ENCODE measurements around the gene RUNX2.
"Not testable (repeated sequence)": the region's sequence is repeated elsewhere in the genome, so short reads cannot be mapped to it uniquely, and the experiment has no call there.

RUNX2 gene

DNA sequence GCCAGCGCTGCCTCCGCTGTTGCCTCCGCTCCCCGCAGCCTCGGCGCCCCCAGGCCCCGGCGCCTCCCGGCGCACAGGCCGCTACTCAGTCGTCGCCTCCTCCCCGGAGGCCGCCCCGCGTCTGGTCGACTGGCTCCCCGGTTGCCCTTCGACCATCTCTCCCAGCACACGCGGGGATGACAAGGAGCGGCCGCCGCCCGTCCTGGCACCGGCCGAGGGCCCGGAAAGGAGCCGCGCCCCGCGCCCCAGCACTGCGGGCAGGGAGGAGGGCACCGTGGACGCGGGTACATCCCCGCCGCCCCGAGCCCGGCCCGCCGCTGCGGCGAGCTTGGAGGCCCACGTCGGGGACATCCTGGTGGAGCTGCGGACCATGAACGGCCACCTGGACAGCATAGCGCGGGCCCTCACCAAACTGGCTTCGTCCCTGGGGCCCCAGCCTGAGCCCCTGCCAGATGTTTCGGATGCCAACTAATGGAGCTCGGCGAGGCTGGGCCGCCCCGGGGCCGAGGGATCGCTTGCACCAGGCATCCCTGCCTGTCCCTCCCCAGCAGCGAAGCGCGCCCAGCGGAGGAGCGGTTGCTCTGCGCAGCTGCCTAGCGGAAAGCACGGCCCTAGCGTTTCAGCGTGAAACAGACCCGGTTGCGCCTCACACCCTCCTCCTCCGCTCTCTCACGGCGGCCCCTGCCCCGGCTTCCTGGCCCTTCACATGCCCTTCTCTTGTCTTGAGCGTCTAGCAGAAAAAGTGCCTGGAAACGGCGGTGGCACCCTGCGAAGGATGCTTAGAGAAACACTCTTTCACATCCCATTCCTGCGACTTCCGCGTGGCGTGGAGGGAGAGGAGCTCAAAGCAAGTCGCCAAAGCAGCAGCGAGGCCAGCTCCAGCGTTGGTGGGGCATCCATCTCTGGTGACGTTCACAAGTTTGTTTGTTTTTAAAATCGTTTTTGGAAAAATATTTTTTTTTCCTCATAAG, 335.4 kb downstream of the RUNX2 start:
- DNase-seq = peak in 13 of 56 donors; percentile 2 to 63 (median 34)

DNA sequence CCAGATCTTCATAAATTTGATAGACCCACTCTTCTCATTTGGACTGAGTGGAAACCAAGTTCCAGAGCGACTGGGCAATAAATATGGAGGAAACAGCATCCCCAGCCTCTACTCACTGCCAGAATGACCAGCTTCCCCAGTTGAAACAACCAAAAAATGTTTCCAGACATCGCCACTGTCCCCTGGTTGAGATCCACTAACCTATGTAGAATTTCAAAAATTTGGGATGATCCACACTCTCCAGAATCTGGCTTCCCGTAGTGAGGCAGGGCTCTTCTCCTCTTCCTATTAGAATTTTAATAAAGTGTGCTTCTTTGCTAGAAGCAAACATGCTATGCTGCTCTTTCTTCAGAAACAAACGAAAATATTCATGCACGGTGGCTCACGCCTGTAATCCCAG, 336.6 kb downstream of the RUNX2 start:
- no peak for DNase-seq

DNA sequence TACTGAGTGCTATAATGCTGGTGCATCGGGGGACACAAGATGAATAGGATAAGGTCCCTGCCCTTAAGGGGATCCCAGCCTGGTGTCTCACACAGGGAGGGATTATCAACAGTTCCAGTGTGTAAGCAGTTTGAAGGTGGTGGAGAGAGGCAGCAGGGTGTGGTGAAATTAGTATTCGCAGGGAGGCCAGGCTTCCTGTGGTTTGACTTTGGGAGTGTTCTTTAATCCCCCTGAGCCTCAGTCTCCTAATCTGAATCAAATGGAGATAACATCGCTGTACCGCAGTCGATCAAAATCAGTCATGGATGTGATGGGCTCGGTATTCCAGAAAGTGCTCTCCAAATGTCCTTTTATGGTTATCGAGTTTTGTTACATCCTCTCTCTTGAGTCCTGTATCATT, 337.7 kb downstream of the RUNX2 start:
- no peak for DNase-seq

DNA sequence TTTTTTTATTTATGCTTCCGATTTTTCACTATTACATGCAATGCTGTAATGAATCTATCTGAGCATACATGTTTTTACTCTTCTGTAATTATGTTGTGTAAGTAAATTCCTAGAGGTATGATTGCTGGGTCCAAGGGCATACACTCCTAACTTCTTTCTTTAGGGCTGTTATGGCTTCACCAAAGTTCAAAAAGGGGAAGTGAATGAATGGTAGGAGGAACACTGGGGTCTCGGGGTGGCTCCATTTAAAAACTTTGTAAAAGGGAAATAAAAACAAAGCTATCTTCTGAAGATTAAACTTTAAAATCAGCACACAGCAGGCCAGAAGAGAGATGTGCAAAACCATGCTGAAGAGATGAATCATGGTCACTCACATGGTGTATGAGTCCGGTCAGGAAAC, 338.7 kb downstream of the RUNX2 start:
- no peak for DNase-seq

DNA sequence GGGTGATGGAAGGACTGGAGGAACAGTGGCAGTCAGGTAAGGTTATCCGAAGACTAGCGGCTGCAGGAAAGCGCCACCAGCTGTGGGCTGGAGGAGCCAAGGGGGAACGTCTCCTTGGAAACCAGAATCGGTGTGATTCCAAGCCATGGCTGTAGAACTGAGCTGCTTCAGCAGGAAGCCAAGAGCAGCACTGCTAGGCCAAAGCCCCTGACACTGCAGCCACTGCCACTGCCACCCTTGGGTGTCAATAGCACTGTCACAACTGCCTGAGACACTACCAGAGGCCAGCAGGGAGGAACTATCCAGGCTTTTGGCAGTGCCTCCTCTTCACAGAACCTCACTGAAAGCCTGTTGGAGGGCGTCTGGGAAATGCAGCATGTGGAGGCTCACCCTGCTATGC, 339.2 kb downstream of the RUNX2 start:
- DNase-seq = peak in 1 of 56 donors; percentile 4

DNA sequence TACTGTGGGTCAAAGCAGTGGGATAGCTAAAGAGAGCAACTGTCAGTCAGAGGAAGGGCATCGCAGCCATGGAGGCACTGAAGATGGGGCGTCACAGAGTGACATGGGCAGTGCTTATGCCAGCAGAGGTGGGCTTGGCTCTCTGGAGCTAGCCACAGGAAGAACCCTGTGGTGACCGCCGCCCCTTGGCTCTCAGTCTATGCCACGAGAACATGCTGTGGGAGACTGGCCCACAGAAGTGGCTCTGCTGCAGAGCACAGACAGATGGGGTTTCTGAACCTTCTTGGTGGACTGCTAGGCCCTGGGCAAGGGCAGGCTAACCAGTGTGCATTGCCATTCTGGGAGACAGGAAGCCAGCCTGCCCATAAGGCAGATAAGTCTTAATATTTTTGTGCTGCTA, 339.6 kb downstream of the RUNX2 start:
- no peak for DNase-seq

DNA sequence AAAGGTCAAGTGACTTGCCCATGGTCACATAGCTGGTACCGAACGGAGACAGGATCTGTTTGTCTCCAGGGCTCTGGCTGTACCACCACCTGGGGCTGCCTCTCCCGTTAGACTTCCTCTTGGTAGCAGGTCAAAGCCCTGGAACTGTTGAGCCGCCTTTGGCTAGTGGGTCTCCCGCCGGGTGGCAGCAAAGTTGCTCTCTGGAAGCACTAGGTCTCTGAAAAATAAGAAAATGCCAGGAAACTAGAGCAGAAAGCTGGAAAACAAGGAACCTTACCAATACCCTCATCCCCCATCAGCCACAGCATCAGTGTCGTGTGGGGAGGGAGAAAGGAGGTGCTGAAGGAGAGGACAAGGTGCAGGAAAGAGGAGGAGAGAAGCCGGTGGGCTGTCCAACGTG, 340.6 kb downstream of the RUNX2 start:
- DNase-seq = no peak

DNA sequence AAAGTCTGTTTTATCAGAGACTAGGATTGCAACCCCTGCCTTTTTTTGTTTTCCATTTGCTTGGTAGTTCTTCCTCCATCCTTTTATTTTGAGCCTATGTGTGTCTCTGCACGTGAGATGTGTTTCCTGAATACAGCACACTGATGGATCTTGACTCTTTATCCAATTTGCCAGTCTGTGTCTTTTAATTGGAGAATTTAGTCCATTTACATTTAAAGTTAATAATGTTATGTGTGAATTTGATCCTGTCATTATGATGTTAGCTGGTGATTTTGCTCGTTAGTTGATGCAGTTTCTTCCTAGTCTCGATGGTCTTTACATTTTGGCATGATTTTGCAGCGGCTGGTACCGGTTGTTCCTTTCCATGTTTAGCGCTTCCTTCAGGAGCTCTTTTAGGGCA, 345.0 kb downstream of the RUNX2 start:
- DNase-seq = not testable (repeated sequence)

DNA sequence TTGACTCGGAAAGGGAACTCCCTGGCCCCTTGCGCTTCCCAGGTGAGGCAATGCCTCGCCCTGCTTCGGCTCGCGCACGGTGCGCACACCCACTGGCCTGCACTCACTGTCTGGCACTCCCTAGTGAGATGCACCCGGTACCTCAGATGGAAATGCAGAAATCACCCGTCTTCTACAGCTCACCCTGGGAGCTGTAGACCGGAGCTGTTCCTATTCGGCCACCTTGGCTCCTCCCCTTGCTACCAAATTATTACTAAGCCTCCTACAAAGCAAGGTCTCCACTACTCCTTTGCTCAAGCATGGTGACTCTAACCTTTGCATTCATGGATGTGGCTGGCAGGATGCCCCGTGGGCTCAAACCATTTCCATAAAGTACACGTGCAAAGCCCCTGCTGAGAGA, 347.0 kb downstream of the RUNX2 start:
- not testable (repeated sequence) for DNase-seq

DNA sequence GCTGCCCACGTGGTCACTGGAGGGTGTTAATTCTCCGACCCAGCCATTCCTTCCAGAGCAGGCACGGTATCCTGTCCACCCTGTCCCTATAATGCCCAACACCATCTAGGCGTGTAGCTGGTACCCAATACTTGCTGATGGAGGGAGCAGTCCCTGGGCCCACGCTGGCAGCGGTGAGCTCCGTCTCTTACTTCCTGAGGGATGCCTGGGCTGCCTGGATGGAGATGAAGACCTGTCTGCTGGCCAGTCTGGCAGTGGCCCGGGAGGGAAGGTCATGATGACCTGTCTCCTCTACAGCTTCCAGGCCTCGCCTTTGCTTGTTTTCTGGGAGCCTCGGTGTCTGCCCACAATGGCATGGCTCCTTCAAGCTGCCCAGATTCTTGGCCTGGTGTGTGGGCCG, 347.5 kb downstream of the RUNX2 start:
- DNase-seq = no peak

DNA sequence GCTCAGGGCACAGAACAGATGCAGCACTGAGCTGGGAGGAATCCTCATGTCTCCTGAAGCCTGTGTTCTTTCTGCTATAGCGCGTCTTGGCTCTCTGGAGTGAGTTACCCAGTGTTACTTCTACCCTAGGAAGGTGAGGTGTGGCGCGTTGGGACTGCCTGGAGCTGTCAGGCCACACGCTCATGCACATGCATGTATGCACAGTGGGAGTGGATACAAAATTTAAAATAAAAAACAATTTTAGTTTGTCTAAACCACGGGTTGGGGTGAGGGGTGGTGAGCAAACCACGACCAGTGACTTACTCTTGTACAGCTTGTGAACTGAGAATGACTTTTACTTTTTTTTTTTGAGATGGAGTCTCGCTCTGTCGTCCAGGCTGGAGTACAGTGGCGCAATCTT, 348.2 kb downstream of the RUNX2 start:
- DNase-seq = no peak

DNA sequence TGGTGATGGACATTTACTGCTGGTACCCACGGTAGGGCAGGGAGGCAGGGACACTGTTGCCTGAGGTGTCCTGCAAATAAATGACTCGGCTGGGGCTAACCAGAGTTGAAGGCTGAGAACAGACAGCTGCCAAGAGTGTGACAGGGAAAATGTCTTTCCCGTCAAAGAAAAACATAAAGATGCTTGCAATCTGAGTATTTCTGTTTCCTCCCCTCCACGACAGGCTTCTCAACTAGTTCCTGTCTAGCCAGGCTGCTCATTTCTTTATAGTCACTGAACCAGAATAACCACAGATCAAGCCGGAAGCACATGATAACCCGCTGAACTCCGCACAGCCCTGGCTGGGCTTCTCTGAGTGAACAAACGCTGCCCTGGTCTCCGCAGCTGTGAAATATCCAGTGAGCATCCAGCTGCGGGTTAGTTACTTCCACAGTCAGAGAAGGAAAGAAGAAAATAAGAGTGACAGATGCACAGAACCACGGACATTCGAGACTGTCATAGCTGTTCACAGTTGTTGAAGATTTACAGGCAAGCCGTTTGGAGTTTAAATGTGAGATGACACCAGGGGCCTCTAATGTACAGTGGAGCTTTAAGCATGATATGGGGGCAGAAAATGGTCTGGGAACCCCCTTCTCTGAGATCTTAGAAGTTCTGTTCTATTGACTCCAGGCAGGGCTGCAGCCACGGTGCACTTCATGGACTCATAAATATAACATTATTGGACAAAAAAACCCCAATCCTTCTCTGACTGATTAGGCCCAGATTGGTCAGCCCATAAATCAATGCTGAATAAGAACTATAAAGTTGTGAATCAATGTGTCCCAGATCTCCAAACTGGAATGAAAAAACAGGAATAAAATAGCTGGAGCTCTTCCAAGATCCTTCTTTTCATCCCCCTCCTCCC, 349.5 kb downstream of the RUNX2 start:
- peak in 21 of 56 donors; percentile 5 to 52 (median 21) for DNase-seq

DNA sequence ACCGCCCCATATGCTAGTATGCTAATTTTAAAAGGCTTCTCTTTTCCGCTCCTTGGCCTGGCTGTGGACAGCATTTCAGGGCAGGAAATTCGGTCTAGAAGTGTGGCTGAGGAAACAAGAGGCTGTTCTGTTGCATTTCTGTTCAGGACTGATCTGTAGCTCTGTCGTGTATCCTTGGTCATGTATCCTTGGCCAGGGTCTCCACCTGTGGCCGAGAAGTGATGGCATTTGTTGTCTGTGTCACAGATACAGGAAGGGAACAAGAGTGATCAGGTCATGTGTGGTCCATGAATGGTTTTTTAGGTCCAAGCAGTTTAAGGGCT, 350.1 kb downstream of the RUNX2 start:
- DNase-seq = peak in 2 of 56 donors; percentile 5 to 6

DNA sequence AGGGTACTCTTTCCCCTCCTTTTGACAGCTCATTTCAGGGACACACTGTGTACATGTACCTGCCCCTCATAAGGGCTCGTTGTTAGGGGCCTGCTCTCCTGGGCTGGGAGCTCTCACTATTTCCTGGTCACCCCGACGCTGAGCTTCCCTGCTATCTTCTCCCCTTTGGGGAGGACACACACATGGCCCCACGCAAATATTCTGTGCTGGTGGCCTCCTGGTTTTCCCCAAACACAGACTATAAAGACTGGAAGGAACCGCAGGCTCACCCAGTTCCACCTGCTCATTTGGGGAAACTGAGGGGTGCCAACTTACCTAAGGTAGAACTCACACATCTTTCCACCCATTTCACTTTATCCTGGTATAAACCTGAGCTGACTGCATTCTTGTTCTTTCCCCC, 351.0 kb downstream of the RUNX2 start:
- no peak for DNase-seq

DNA sequence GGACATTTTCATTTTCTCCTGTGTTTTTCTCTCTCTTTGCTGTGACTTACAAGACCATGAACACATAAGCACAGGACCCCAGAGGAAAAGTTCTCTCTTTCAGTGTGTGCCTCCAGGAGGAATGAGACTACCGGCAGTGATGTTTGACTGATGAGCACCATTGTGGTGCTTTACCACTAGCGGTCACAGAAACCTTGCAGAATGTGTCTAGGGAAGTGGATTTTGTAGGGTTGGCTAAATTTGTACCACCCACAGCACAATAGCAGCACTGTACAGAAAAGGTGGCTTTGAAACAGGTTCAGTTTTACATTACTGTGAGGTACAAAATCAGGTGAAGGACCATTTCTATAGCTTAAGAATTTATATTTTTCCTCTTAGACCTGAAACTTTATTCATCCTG, 351.5 kb downstream of the RUNX2 start:
- DNase-seq = no peak

DNA sequence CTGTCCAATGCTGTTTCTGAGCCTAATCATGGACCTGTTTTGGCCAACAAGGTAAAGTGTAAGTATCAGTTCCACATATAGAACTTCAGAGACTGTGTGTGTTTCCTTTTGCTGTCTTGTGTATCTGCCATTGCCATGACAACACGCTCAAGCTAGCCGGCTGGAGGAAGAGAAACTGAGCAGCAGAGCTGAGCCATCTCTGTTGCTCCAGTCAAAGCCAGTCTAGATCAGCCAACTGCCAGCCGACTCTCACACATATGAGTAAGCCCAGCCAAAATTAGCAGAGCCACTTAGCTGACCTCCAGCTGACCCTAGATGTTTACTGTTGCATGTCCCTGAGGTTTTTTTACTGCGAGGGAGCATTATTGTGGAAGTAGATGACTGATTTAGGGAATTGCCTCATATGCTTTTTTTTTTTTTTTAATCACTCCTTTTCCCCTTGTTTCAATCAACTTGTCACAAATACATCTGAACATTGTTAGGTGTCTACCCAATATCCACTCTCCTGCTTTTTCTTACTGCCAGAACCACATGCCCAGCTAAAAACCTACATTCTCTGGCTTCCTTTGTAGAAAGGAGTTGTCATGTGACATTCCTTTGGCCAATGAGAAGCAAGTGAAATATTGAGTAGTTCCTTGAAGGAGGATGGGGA, 353.9 kb downstream of the RUNX2 start:
- no peak for DNase-seq

DNA sequence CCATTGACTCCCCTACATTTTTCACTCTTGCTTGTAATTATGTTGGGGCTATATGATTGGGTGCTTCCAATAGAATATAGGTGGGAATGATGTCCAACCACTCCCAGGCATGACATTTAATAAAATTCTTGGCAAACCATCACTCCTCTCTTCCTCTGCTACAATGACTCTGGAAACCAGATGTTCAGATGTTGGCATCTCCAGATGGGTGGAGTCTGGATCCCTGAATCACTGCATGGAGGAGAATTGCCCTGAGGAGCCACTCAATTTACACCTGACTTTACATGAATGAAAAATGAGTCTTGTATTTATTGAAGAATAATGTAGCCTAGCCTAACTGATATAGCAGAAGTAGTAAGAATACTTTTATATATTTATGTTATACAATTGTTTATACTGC, 356.3 kb downstream of the RUNX2 start:
- DNase-seq = no peak

DNA sequence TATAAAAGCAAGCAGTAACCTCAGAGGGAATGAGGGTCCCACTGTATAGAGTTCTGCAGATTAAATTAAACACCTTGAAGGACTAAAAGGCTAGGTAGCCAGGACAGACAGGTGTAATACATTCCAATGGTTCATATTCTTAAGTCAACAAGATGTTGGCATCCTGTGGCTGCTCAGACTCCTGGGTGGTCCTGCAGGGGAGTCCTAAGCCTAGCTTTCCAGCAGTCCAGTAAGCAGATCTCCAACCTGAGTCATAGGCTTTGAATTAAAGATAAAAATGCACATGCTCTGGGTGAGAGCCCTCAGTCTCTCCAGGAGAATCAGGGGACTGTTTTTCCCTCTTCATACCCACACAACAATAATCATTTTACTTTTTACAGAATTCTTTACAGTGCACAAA, 356.9 kb downstream of the RUNX2 start:
- no peak for DNase-seq

DNA sequence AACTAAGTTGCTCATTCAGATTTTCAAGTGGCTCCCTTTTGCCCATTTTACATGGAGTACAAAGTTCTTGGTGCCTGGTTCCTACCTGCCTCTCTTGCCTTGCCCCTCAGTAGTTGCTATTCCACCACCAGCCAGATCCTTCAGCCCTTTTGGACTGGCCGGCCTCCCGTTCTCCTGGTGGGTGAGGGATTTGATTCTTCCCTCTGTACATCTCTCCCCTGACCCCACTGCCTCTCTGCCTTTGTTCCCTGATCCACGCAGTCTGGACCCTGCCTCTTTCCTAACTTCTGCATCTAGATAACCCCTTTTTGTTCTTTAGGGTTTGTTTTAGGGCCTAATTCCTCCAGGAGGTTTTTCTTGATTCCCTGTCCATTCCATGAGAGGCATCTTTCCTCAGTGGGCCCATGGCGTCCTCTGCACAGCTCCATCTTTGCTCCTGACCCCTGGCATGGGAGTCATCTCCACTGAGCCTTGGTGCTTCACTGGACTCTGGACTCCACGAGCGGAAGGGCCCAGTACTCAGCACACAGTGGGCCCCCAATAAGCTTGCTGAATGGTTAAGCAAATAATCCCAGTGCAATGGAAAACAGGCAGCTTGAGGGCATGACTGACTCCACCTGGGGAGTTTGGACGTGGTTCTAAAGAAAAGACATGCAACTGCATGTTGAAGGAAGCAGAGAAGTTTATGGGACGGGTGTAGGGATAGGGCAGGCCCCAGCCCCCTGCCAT, 358.9 kb downstream of the RUNX2 start:
- DNase-seq = no peak

DNA sequence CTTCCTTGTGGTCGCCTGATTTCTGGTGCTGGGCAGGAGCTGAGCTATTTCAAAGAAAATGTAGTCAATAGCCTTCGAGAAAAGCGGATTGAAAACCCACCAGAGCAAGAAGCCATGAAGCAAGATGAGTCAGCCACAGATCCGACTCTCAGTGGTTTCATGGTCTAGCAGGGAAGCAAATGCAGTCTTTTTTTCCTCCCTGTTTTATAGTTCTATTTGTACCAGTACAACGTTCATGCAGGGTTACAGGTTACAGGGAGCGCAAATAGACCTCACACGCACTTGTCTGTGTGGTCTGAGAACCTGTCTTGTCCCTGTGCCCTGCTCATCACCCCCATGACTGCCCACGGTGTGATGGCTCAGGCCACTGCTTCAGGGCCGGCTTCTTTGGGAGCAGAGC, 359.4 kb downstream of the RUNX2 start:
- DNase-seq = no peak

DNA sequence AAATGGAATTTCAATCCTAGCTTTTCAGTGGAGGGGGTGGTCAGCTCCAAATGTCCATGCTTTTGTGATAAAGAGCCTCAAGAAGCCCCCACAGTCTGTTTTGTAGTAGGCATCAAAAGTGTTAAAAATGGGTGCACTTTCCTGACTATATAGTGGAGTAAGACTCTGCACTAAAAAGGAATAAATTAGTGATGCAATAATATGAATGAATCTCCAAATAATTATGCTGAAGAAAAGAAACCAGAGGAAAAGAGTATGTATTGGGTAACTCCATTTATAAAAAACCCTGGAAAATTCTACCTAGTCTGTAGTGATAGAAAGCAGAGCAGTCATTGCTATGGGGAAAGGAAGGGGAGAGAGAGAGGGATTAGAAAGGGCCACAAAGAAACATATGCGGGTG, 360.1 kb downstream of the RUNX2 start:
- no peak for DNase-seq
